SJSA1 (cell line): ENCODE measurements around the gene FAM120B. TPM values are rescaled to one million over a fixed set of nuclear protein-coding genes. Genes with fewer than 3 reads are reported as not detected.

Experiments
- DNase-seq, 2 experiments: peaks; one replicate each; pipeline ENCODE4 v3.0.0-alpha.2; 2015 to 2020; ENCODE audit warnings: low spot score in 2 of 2, low read depth in 1 of 2
- H3K27ac ChIP-seq: fragments of 250-450 bp; sonication (Bioruptor Pico); 2 replicates; pipeline ENCODE4 v1.5.1; 2020; ENCODE audit warnings: mild to moderate bottlenecking, moderate library complexity
- H3K27me3 ChIP-seq: fragments of 250-450 bp; sonication (Bioruptor Pico); replicated peaks from 2 replicates; pipeline ENCODE4 v1.5.1; 2020; ENCODE audit warnings: mild to moderate bottlenecking, moderate library complexity
- H3K36me3 ChIP-seq: fragments of 250-450 bp; sonication (Bioruptor Pico); 2 replicates; pipeline ENCODE4 v1.5.1; 2020; ENCODE audit warnings: mild to moderate bottlenecking
- H3K4me1 ChIP-seq: fragments of 250-450 bp; sonication (Bioruptor Pico); replicated peaks from 2 replicates; pipeline ENCODE4 v1.6.1; 2021; ENCODE audit warnings: mild to moderate bottlenecking
- H3K4me3 ChIP-seq: fragments of 250-450 bp; sonication (Bioruptor Pico); 2 replicates; pipeline ENCODE4 v1.5.1; 2020; ENCODE audit warnings: mild to moderate bottlenecking
- H3K9me3 ChIP-seq: fragments of 250-450 bp; sonication (Bioruptor Pico); replicated peaks from 2 replicates; pipeline ENCODE4 v1.5.1; 2020; ENCODE audit warnings: mild to moderate bottlenecking
- total RNA-seq: library from RNA; depleted of rRNA; stranded (reverse); fragments of >200 nt; shearing (Covaris generic); gene quantifications from 2 replicates; pipeline ENCODE4 v1.2.3, GENCODE V29; 2014

FAM120B gene
- total RNA-seq, 1 experiment from 2014 or later, result 15.0 TPM

DNA sequence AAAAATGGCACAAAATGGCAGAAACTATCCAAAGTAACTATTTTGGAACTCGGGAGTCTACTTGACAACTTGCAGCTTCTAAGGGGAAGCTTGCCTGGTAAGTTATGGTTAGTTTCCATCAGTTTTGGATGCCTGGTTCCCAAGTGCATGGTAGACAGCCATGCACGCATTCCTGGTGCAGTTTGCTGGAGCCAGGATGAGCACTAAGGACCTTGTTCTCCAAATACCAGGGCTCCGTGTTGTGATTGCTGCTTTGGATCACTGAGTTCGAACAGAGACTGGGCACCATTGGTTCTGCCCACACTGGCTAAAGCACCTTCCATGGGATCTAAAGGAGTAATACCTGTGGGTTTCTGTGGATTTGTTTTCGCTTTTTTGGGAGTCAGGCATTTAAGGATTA, 103.7 kb downstream of the FAM120B start:
- Histone ChIP-seq H3K27ac (no peak overlapping the region), H3K4me3 (no peak overlapping the region)

GRCh38 chr6:170415318-170415717, 108.8 kb downstream of the FAM120B start:
- Histone ChIP-seq H3K27ac (no peak overlapping the region), H3K27me3 (no peaks in the 10 kb centered on the region), H3K36me3 (no peaks in the 10 kb centered on the region), H3K4me1 (peaks cover 7% of the 10 kb centered on the region; the same call in 1 of the 2 replicates), H3K4me3 (no peak overlapping the region), H3K9me3 (no peaks in the 10 kb centered on the region)
- no peak for DNase-seq

More for the DNA sequence above, 103.7 kb downstream of the FAM120B start:
- Histone ChIP-seq H3K27me3 (no peaks in the 10 kb centered on the region), H3K36me3 (peaks cover 12% of the 10 kb centered on the region), H3K4me1 (peaks cover 20% of the 10 kb centered on the region), H3K9me3 (no peaks in the 10 kb centered on the region)
- DNase-seq, result no peak

- Histone ChIP-seq H3K4me1 (peaks cover 7% of the 10 kb centered on the region; the same call in 1 of the 2 replicates), H3K36me3 (no peaks in the 10 kb centered on the region), H3K27ac (no peak overlapping the region), H3K27me3 (no peaks in the 10 kb centered on the region), H3K4me3 (no peak overlapping the region), H3K9me3 (no peaks in the 10 kb centered on the region)
- no peak for DNase-seq
Measured at GRCh38 chr6:170416303-170416702, 109.7 kb downstream of the FAM120B start.

GRCh38 chr6:170416959-170417606, 110.5 kb downstream of the FAM120B start:
- Histone ChIP-seq H3K27ac (no peak overlapping the region), H3K4me1 (peaks cover 7% of the 10 kb centered on the region; the same call in 1 of the 2 replicates), H3K4me3 (no peak overlapping the region), H3K9me3 (no peaks in the 10 kb centered on the region), H3K36me3 (no peaks in the 10 kb centered on the region), H3K27me3 (no peaks in the 10 kb centered on the region)
- no peak for DNase-seq

- Histone ChIP-seq H3K36me3 (no peaks in the 10 kb centered on the region), H3K27ac (no peak overlapping the region), H3K4me1 (peaks cover 7% of the 10 kb centered on the region; the same call in 1 of the 2 replicates), H3K9me3 (no peaks in the 10 kb centered on the region), H3K4me3 (no peak overlapping the region), H3K27me3 (no peaks in the 10 kb centered on the region)
- no peak for DNase-seq
Measured at GRCh38 chr6:170417881-170418280, 111.3 kb downstream of the FAM120B start.

GRCh38 chr6:170420283-170420682, 113.7 kb downstream of the FAM120B start:
- Histone ChIP-seq H3K27ac (no peak overlapping the region), H3K4me1 (peaks cover 7% of the 10 kb centered on the region; the same call in 1 of the 2 replicates), H3K9me3 (no peaks in the 10 kb centered on the region), H3K4me3 (no peak overlapping the region), H3K27me3 (no peaks in the 10 kb centered on the region), H3K36me3 (no peaks in the 10 kb centered on the region)
- no peak for DNase-seq

- H3K9me3 ChIP-seq, result no peaks in the 10 kb centered on the region
- no peaks in the 10 kb centered on the region for H3K36me3 ChIP-seq
- H3K27me3 ChIP-seq, result no peaks in the 10 kb centered on the region
- peaks cover 6% of the 10 kb centered on the region; the same call in 1 of the 2 replicates for H3K4me1 ChIP-seq
- H3K27ac ChIP-seq, result no peak overlapping the region
- DNase-seq, result no peak
- no peak overlapping the region for H3K4me3 ChIP-seq
Measured at GRCh38 chr6:170420791-170421776, 114.5 kb downstream of the FAM120B start.

DNA sequence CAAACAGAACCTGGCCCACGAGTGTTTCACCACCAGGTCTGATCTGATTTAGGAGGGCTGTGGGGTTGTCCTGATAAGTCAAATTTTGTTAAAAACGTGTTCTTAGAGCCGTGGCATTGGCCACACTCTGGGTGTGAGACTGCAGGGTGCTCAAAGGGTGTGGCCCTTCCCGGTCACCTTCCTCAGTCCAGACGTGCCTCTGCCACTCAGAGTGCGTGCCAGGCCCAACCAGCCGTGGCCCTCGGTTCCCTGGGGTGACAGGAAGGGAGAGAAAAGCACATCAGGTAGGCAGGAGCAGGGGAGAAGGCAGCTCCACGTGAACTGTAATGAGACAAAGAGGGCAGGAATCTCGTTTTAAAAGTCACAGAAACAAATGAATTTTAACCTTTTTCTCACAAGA, 115.4 kb downstream of the FAM120B start:
- Histone ChIP-seq H3K9me3 (no peaks in the 10 kb centered on the region), H3K27me3 (no peaks in the 10 kb centered on the region; the same call in 1 of the 2 replicates), H3K4me3 (no peak overlapping the region), H3K36me3 (no peaks in the 10 kb centered on the region), H3K4me1 (no peaks in the 10 kb centered on the region), H3K27ac (no peak overlapping the region)
- no peak for DNase-seq

GRCh38 chr6:170423030-170423429, 116.5 kb downstream of the FAM120B start:
- Histone ChIP-seq H3K9me3 (no peaks in the 10 kb centered on the region), H3K36me3 (no peaks in the 10 kb centered on the region), H3K27me3 (no peaks in the 10 kb centered on the region; the same call in 1 of the 2 replicates), H3K4me1 (no peaks in the 10 kb centered on the region), H3K27ac (no peak overlapping the region), H3K4me3 (no peak overlapping the region)
- DNase-seq, result no peak

DNA sequence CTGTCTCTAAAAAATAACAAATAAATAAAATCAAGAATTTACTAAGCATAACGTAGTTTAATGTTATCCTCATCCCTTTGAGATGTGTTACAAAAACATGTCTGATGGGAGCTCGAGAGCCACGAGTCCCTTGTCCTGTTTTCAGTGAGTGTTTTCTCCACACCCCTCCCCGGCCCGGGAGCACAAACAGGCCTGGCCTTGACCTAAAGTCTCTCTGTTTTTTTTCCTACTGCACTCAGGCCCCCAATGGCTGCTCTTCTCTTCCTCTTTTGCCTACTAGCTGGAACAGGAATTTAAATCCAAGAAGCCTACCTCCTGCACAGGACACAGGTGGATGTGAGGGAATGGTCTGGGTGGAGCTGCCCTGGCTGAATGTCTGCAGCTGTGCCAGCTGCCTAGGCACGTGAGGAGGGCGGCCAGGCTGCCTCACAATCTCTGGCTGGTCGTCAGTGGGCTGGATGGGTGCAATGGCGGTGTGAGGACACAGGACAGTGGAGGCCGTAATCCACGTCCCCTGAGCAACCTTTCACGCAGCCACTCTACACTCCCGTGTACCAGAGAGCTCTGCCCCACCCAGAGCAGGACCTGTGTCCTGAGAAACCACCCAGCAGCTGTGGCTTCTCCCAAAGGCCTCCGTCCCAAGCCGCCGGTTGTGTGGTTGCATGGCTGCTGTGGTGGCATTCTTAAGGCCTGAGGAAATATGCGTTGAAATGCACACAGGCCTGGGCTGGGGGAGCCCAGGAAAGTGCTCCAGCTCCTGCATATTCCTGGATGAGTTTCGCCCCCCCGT, 117.5 kb downstream of the FAM120B start:
- Histone ChIP-seq H3K4me3 (no peak overlapping the region), H3K27ac (no peak overlapping the region), H3K36me3 (no peaks in the 10 kb centered on the region), H3K4me1 (no peaks in the 10 kb centered on the region), H3K9me3 (no peaks in the 10 kb centered on the region), H3K27me3 (no peaks in the 10 kb centered on the region; the same call in 1 of the 2 replicates)
- DNase-seq, result no peak

DNA sequence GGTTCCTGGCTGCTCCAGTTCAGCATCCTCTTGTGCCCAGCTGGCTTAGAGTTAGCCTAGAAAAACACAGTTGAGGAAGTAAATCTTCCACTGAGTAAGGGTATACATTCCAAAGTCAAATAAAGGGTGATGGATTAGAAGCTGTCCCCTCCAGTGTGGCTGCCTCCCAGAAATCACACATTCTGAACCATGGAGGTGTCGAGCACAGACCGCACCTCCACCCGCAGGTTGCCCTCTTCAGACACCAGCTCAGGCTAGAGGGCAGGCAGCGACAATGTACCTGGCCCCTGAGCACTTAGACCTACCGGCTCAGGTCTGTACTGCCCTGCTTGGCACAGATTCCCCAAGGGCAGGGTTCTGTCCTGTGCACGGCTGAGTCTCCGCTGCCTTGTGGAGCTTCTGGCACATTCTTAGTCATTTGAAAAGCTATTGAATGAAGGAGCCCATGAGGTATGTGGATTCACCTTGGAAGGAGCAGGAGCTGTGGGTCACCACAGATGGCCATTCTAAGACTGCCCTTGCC, 118.1 kb downstream of the FAM120B start:
- Histone ChIP-seq H3K27me3 (no peaks in the 10 kb centered on the region; the same call in 1 of the 2 replicates), H3K9me3 (no peaks in the 10 kb centered on the region), H3K36me3 (no peaks in the 10 kb centered on the region), H3K27ac (no peak overlapping the region), H3K4me1 (no peaks in the 10 kb centered on the region), H3K4me3 (no peak overlapping the region)
- DNase-seq, result no peak

DNA sequence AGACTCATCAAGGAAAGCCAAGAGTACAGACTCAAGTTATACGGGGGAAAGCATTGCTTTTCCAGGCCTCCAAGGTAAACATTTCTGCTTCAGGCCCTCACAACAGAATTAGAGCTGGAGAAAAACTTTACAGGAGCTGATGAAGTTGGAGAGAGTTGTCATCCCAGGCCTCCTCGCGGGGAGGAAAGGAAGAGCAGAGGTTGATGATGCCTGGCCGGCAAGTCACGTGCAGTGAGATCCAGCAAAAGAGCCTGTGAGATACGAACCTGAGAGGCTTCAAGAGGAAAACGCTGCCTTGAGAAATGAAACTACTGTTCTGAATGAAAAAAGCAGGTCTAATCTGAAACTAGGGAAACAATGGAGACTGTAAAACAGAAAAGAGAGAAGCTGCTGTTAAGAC, 122.9 kb downstream of the FAM120B start:
- no peak overlapping the region for H3K4me3 ChIP-seq
- no peaks in the 10 kb centered on the region for H3K36me3 ChIP-seq
- no peaks in the 10 kb centered on the region for H3K4me1 ChIP-seq
- H3K27ac ChIP-seq, result no peak overlapping the region
- DNase-seq, result no peak
- no peaks in the 10 kb centered on the region; the same call in 1 of the 2 replicates for H3K27me3 ChIP-seq
- no peaks in the 10 kb centered on the region for H3K9me3 ChIP-seq
